ENCODE results near the gene APOL6. TPM values are rescaled to one million over a fixed set of nuclear protein-coding genes. Genes with fewer than 3 reads are reported as not detected.
"Not testable (repeated sequence)": the region's sequence is repeated elsewhere in the genome, so short reads cannot be mapped to it uniquely, and the experiment has no call there.

The APOL6 gene
- total RNA-seq, 2 experiments from 2014 or later = 72.4 to 75.6 TPM

DNA sequence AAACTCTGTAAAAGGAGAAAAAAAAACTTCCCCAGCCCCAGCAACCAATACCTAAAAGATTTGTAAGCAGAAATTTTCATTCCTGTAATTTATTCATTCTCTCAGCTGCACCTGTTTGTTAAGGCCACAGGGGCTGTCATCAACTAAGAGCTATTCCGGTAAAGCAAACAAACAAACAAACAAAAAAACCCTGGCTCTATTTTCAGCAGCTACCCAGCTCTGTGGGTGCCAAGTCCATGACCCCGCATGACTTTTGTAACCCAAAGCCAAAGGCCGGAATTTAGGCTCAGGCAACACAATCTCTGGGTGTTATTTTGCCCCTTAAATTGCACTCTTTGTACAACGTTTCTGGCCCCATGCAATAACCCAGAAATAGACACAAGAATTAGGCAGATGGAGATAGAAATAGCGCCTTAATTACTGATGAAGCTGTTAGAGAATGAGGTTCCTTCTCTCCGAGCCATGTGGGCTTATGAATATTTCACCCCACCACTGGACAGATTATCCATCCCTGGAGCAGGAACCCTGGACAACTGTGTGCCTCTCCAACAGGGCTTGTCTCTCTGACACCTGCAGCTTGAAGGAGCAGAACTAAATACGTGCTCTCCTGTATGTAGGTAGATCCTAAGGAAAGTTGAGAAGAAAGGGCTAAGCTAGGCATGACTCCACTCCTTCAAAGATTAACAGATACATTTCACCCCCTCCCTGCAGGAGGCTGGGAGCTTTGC is 29.4 kb downstream of the APOL6 start:
- Mint-ChIP-seq H3K36me3 (ENCODE audit: low read depth) (peaks cover 14% of the 10 kb centered on the region), H3K4me3 (no peak overlapping the region), H3K27ac (no peak overlapping the region), H3K27me3 (no peaks in the 10 kb centered on the region), H3K9me3 (peaks cover 22% of the 10 kb centered on the region), H3K4me1 (no peaks in the 10 kb centered on the region)
- ChIA-PET POLR2A (interaction anchor here (0.5 to 1.2 kb wide), 2 partner anchors 17 to 289 kb away, joined by 3 to 4 read pairs; no protein-coding TSS in a partner anchor), CTCF (interaction anchor here (0.6 to 0.7 kb wide), 2 partner anchors 388 to 670 kb away, joined by 3 to 5 read pairs; no protein-coding TSS in a partner anchor)
- DNase-seq = no peak

DNA sequence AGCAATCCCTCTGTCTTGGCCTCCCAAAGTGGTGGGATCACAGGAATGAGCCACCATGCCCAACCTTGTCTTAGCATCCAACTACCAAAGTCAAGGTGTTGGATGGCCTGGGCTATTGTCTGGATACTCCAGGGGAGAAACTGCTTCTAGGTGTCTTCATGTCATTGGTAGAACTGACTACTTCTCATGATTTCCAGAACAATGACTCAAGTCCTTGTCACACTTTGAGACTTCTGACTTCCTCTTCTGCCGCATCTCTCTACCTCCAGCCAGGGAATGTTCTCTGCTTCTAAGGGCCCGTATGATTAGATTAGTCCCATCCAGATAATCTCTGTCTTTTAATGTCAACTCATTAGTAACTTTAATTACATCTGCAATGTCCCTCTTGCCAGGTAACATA is 30.6 kb downstream of the APOL6 start:
- Mint-ChIP-seq H3K27ac (no peak overlapping the region), H3K36me3 (ENCODE audit: low read depth) (peaks cover 14% of the 10 kb centered on the region), H3K4me1 (no peaks in the 10 kb centered on the region), H3K9me3 (peaks cover 19% of the 10 kb centered on the region), H3K27me3 (peaks cover 1% of the 10 kb centered on the region), H3K4me3 (no peak overlapping the region)
- POLR2A ChIA-PET = no interaction called here
- CTCF ChIA-PET = interaction anchor here (0.6 kb wide), 1 partner anchor 113 kb away, joined by 3 read pairs; no protein-coding TSS in a partner anchor
- no peak for DNase-seq

DNA sequence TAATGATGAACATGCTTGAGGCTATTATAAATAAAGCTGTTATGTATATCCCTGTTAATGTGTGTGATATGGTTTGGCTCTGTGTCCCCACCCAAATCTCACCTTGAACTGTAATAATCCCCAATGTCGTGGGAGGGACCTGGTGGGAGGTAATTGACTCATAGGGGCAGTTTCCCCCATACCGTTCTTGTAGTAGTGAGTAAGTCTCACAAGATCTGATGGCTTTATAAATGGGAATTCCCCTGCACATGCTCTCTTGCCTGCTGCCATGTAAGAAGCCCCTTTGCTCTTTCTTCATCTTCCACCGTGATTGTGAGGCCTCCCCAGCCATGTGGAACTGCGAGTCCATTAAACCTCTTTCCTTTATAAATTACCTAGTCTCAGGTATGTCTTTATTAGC is 31.2 kb downstream of the APOL6 start:
- not testable (repeated sequence) for H3K27ac Mint-ChIP-seq, DNase-seq
- peaks cover 14% of the 10 kb centered on the region for H3K36me3 Mint-ChIP-seq (ENCODE audit: low read depth)

DNA sequence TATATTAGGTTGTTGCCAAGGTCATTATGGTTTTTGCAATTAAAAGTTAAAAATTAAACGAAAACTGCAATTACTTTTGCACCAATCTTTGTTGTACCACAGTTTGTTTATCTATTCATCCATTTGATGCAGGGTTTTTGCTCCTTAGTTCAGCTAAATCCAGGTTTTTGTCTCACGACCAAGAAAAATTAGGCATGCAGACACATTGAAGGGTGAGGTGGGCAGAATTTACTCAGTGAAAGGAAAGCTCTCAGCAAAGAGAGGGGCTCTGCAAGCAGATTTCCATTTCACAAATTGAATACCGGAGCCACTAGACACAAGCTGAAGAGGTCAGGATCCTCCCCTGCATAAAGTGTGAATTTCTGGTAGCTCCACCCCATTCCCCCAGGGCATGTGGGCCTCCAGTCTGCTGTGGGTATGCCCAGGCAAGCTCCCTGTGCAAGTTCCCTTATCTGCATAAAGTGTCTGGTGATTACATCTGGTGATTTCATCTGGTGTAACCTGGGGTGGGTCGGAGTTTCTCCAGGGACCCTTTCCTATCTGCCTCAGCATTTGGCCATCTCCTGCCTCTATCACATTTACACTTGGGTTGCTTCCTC is 33.3 kb downstream of the APOL6 start:
- H3K4me3 Mint-ChIP-seq = no peak overlapping the region
- no peaks in the 10 kb centered on the region for H3K4me1 Mint-ChIP-seq
- ChIA-PET POLR2A (interaction anchor here (1.4 kb wide), 1 partner anchor 9 kb away, joined by 3 read pairs; no protein-coding TSS in a partner anchor), CTCF (no interaction called here)
- H3K36me3 Mint-ChIP-seq (ENCODE audit: low read depth) = peaks cover 7% of the 10 kb centered on the region
- DNase-seq = no peak
- H3K27me3 Mint-ChIP-seq = peaks cover 2% of the 10 kb centered on the region
- H3K27ac Mint-ChIP-seq = no peak overlapping the region
- H3K9me3 Mint-ChIP-seq = peaks cover 7% of the 10 kb centered on the region

More for the DNA sequence above, 31.2 kb downstream of the APOL6 start:
- POLR2A ChIA-PET, H3K4me1 Mint-ChIP-seq, H3K27me3 Mint-ChIP-seq, H3K4me3 Mint-ChIP-seq, CTCF ChIA-PET: not testable (repeated sequence)
- H3K9me3 Mint-ChIP-seq = peaks cover 18% of the 10 kb centered on the region

DNA sequence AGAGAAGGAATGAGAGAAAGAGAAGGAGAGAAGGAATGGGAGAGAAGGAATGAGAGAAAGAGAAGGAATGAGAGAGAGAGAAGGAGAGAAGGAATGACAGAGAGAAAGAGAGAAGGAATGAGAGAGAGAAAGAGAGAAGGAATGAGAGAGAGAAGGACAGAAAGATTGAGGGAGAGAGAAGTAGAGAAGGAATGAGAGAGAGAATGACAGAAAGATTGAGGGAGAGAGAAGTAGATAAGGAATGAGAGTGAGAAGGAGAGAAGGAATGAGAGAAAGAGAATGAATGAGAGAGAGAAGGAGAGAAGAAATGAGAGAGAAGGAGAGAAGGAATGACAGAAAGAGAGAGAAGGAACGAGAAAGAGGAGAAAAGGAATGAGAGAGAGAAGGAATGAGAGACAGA is 35.3 kb downstream of the APOL6 start:
- CTCF ChIA-PET = interaction anchor here (1.0 kb wide), 1 partner anchor 35 kb away, joined by 3 read pairs; the partner anchor contains the start of gene APOL6
- no peak overlapping the region for H3K4me3 Mint-ChIP-seq
- H3K27ac Mint-ChIP-seq = no peak overlapping the region
- POLR2A ChIA-PET = no interaction called here
- peaks cover 3% of the 10 kb centered on the region for H3K36me3 Mint-ChIP-seq (ENCODE audit: low read depth)
- H3K4me1 Mint-ChIP-seq = no peaks in the 10 kb centered on the region
- H3K9me3 Mint-ChIP-seq = peaks cover 5% of the 10 kb centered on the region
- DNase-seq = no peak
- peaks cover 2% of the 10 kb centered on the region for H3K27me3 Mint-ChIP-seq

DNA sequence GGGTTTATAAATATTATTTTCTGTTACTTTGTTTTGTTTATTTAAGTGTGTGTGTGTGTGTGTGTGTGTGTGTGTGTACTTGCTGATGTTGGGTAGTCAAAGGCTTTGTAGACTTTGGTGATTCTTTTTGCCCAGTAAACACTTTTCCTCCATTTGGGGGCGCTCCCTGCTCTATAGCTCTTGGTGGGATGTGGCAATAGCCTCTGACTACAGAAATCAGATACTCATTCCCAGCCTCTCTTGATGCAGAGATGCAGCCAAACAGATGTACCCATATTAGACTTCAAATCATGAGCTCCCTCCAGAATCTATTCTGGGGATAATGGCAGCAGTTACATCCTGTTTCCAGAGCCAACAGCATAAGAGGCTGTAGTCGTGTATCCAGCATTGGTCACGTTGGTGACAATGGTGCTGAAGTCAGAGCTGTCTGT is 36.0 kb downstream of the APOL6 start:
- ChIA-PET CTCF (interaction anchor here (1.0 kb wide), 1 partner anchor 36 kb away, joined by 3 read pairs; the partner anchor contains the start of gene APOL6), POLR2A (no interaction called here)
- Mint-ChIP-seq H3K27me3 (peaks cover 2% of the 10 kb centered on the region), H3K4me3 (no peak overlapping the region), H3K4me1 (no peaks in the 10 kb centered on the region), H3K36me3 (ENCODE audit: low read depth) (peaks cover 3% of the 10 kb centered on the region), H3K9me3 (peaks cover 5% of the 10 kb centered on the region), H3K27ac (no peak overlapping the region)
- no peak for DNase-seq

DNA sequence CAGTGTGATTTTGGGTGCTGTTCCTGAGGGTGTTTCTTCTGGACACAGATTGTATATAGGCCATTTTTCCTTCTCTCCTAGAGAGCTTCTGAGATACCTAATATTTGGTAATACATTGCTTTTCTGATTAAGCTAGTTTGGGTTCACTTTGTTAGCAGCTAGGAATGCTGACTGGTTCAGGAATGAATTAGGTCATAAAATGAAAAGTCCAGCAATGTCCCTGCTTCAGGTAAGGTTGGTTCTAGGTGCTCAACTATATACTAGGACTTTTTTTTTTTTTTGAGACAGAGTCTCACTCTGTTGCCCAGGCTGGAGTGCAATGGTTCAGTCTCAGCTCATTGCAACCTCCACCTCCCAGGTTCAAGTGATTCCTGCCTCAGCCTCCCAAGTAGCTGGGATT is 36.5 kb downstream of the APOL6 start:
- DNase-seq = no peak
- H3K9me3 Mint-ChIP-seq = peaks cover 5% of the 10 kb centered on the region
- H3K4me1 Mint-ChIP-seq = no peaks in the 10 kb centered on the region
- no peak overlapping the region for H3K27ac Mint-ChIP-seq
- H3K4me3 Mint-ChIP-seq = no peak overlapping the region
- POLR2A ChIA-PET = no interaction called here
- H3K36me3 Mint-ChIP-seq (ENCODE audit: low read depth) = peaks cover 3% of the 10 kb centered on the region
- H3K27me3 Mint-ChIP-seq = peaks cover 2% of the 10 kb centered on the region
- CTCF ChIA-PET = interaction anchor here (1.0 kb wide), 1 partner anchor 37 kb away, joined by 3 read pairs; the partner anchor contains the start of gene APOL6

DNA sequence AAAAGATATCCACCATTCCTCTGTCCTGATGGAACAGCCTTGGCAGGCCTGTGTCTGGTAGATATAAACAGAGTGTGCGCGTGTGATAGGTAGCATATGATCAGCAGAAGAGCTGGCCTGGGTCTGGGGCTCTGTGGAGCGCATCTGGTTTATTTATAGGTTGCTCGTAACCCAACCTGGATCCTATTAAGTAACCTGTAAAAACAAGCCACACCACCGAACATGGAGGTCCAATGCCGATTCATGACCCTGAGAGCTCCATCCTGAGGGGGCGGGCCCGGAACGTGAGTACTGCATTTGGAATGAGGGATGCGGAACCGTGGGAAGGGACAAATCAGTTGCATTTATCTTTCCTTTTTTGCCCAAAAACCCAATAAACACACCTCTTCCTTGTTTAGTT is 37.5 kb downstream of the APOL6 start:
- no peak for DNase-seq
- CTCF ChIA-PET = no interaction called here
- H3K27me3 Mint-ChIP-seq = peaks cover 2% of the 10 kb centered on the region
- POLR2A ChIA-PET = no interaction called here
- H3K36me3 Mint-ChIP-seq (ENCODE audit: low read depth) = peaks cover 2% of the 10 kb centered on the region
- H3K9me3 Mint-ChIP-seq = peaks cover 4% of the 10 kb centered on the region
- no peaks in the 10 kb centered on the region for H3K4me1 Mint-ChIP-seq
- no peak overlapping the region for H3K27ac Mint-ChIP-seq
- no peak overlapping the region for H3K4me3 Mint-ChIP-seq

DNA sequence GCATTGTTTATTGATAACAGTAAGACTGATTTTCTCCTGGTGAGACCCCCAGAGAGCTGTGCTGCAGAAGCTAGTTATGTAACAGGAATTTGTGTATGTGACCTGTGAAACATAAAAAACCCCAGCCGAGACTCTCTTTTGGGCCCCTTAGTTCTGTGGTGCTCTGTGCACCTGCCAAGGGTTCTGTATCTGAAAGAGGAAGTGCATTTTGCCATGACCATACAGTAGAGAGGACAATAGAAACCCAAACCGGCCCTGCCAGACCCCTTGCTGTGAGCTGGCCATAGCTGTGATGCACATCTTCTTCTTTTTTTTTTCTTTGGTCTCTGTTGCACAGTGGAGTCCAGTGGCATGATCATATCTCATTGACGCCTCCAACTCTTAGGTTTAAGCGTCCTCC is 38.1 kb downstream of the APOL6 start:
- Mint-ChIP-seq H3K9me3 (peaks cover 2% of the 10 kb centered on the region), H3K4me1 (no peaks in the 10 kb centered on the region), H3K27me3 (peaks cover 2% of the 10 kb centered on the region), H3K36me3 (ENCODE audit: low read depth) (no peaks in the 10 kb centered on the region), H3K27ac (no peak overlapping the region), H3K4me3 (no peak overlapping the region)
- DNase-seq = no peak
- POLR2A ChIA-PET = no interaction called here
- CTCF ChIA-PET = no interaction called here

DNA sequence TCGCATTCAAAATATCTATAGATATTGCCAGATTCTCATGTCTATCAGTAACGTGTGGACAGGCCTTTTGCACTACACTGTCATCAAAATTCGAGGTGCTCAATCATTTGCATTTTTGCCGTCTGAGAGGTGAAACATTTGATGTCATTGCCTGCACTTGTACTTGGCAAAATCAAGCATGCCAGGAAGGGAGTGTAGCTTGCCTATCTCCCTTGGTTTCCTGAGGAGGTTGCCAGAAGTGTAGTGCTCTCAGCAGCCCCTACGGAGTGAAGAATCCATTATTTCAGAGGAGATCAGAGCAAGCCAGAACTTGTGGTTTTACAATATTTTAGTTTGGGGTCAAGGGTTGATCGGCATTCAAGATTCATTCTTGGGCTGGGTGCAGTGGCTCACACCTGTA is 39.2 kb downstream of the APOL6 start:
- no peak overlapping the region for H3K4me3 Mint-ChIP-seq
- H3K4me1 Mint-ChIP-seq = no peaks in the 10 kb centered on the region
- no peak for DNase-seq
- no peaks in the 10 kb centered on the region for H3K9me3 Mint-ChIP-seq
- CTCF ChIA-PET = no interaction called here
- peaks cover 2% of the 10 kb centered on the region for H3K27me3 Mint-ChIP-seq
- no peak overlapping the region for H3K27ac Mint-ChIP-seq
- POLR2A ChIA-PET = no interaction called here
- H3K36me3 Mint-ChIP-seq (ENCODE audit: low read depth) = no peaks in the 10 kb centered on the region

DNA sequence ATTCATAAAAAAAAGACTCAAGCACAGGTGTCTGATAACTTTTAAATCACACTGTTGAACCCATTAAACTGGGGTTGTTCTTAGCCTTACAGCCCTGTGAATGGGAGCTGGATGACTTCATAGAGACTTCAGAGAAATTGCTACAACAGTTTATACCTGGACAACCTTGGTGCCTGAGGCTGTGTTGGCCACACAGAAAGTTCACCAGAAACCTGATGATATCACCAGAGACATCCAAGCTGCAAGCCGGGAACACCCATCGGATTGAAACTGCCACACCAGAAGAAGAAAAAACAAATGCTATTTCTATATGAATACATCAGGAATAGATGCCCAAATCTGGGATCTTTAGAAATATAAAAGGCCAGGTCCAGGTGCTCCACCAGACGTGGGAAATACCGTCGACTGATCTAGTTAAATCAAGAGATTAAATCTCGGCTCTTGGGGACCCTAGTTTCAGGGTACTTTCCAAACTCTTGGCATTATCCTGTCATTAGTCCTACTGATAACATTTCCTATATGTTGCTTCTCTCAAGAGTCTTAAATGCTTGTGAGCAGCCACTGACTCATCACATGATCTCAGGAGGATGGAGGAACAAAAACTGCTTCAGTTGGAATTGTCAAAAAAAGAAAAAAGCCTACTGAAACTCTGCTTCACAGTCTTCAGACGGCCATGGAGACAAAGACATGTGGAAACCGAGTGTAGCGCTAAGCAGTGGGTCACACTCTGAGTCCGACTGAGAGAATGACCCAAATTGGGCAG is 40.8 kb downstream of the APOL6 start:
- ChIA-PET POLR2A (interaction anchor here (1.0 kb wide), 1 partner anchor 40 kb away, joined by 4 read pairs; the partner anchor contains the start of gene APOL6), CTCF (no interaction called here)
- no peak for DNase-seq
- no peaks in the 10 kb centered on the region for H3K4me1 Mint-ChIP-seq
- no peaks in the 10 kb centered on the region for H3K27me3 Mint-ChIP-seq
- H3K9me3 Mint-ChIP-seq = no peaks in the 10 kb centered on the region
- no peak overlapping the region for H3K27ac Mint-ChIP-seq
- no peaks in the 10 kb centered on the region for H3K36me3 Mint-ChIP-seq (ENCODE audit: low read depth)
- H3K4me3 Mint-ChIP-seq = no peak overlapping the region

DNA sequence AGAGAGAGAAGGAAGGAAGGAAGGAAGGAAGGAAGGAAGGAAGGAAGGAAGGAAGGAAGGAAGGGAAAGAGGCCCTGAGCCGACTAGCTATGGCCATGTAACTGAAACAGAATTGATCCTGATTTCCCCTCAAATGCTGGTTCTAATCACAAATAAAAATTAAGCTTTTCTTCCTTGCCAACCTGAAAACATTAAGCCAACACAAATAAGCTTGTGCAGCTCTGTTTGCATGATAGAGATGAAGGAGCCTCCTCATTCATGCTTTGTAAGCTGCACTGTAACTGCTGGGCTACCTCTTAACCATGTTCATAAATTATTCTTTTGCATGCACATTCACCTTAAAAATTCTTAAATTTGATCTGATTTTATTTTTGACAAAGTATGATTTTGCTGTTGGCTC is 41.8 kb downstream of the APOL6 start:
- Mint-ChIP-seq H3K4me1 (no peaks in the 10 kb centered on the region), H3K36me3 (ENCODE audit: low read depth) (no peaks in the 10 kb centered on the region), H3K27me3 (no peaks in the 10 kb centered on the region), H3K4me3 (no peak overlapping the region), H3K27ac (no peak overlapping the region), H3K9me3 (no peaks in the 10 kb centered on the region)
- CTCF ChIA-PET = interaction anchor here (1.1 kb wide), 1 partner anchor 376 kb away, joined by 3 read pairs; no protein-coding TSS in a partner anchor
- POLR2A ChIA-PET = interaction anchor here (1.2 to 1.5 kb wide), 2 partner anchors 8 to 42 kb away, joined by 3 to 5 read pairs; partner anchors contain the start of gene APOL6
- DNase-seq = no peak

DNA sequence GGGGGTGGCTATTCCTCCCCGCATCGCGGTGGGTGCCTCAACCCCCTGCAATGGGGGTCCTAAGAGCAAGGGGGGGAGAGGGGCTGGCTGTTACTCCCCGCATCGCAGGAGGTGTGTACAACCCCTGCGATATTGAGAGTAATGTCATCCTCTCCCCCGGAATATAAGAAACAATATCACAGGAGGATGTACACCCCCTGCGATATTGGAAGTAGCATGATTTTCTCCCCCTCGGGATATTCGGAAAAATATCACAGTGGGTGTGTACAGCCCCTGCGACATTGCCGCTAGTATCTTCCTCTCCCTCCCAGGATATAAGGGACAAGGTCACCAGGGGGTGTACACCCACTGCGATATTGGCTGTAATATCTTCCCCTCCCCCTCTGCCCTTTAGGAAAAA is 47.0 kb downstream of the APOL6 start:
- CTCF ChIA-PET = no interaction called here
- DNase-seq = no peak
- H3K4me3 Mint-ChIP-seq = no peak overlapping the region

More for the DNA sequence above, 47.0 kb downstream of the APOL6 start:
- Mint-ChIP-seq H3K27ac (no peak overlapping the region), H3K9me3 (no peaks in the 10 kb centered on the region), H3K4me1 (no peaks in the 10 kb centered on the region), H3K27me3 (no peaks in the 10 kb centered on the region), H3K36me3 (ENCODE audit: low read depth) (no peaks in the 10 kb centered on the region)
- POLR2A ChIA-PET = no interaction called here
